Activated naive CD4-positive, alpha-beta T cell treated with anti-CD3 and anti-CD28 coated beads, Interleukin-2, amount 10 ng/mL, durations not matched to agents 7 days and 5 days (primary cell): ENCODE data around the gene SCRT2.
"Not testable (repeated sequence)": the region's sequence is repeated elsewhere in the genome, so short reads cannot be mapped to it uniquely, and the experiment has no call there.

Experiments
- CTCF ChIA-PET: fragments of 350-600 bp; sonication (Branson Sonifier 250); formaldehyde crosslinking; loops from one replicate; lab custom pipeline; 2021; ENCODE audit warnings: antibody characterized with exemption; lab: Charles Lee
- DNase-seq: peaks from one replicate; pipeline ENCODE4 v3.0.0-alpha.2; 2020
- H3K27ac Mint-ChIP-seq: one replicate; pipeline ENCODE4 v1.8.0; 2021; ENCODE audit warnings: mild to moderate bottlenecking, moderate library complexity, mixed read lengths
- H3K27me3 Mint-ChIP-seq: one replicate; pipeline ENCODE4 v1.8.0; 2021; ENCODE audit warnings: mild to moderate bottlenecking, mixed read lengths
- H3K36me3 Mint-ChIP-seq: one replicate; pipeline ENCODE4 v1.8.0; 2021; ENCODE audit warnings: mixed read lengths
- H3K4me1 Mint-ChIP-seq: one replicate; pipeline ENCODE4 v1.8.0; 2021; ENCODE audit warnings: mixed read lengths
- H3K4me3 Mint-ChIP-seq: one replicate; pipeline ENCODE4 v1.8.0; 2021; ENCODE audit warnings: mild to moderate bottlenecking, moderate library complexity, mixed read lengths
- H3K9me3 Mint-ChIP-seq: one replicate; pipeline ENCODE4 v1.8.0; 2021; ENCODE audit warnings: mixed read lengths

Gene SCRT2

GRCh38 chr20:708956-709355 is 33.4 kb upstream of the SCRT2 start:
- no peaks in the 10 kb centered on the region for H3K36me3 Mint-ChIP-seq
- no peak overlapping the region for H3K27ac Mint-ChIP-seq
- H3K4me1 Mint-ChIP-seq = no peaks in the 10 kb centered on the region
- H3K9me3 Mint-ChIP-seq = peaks cover 4% of the 10 kb centered on the region
- peaks cover 35% of the 10 kb centered on the region for H3K27me3 Mint-ChIP-seq
- no peak overlapping the region for H3K4me3 Mint-ChIP-seq
- DNase-seq = no peak
- CTCF ChIA-PET = no interaction called here

GRCh38 chr20:707451-708110 is 32.0 kb upstream of the SCRT2 start:
- no peak for DNase-seq
- Mint-ChIP-seq H3K4me1 (no peaks in the 10 kb centered on the region), H3K4me3 (no peak overlapping the region), H3K36me3 (no peaks in the 10 kb centered on the region), H3K9me3 (peaks cover 4% of the 10 kb centered on the region), H3K27ac (no peak overlapping the region), H3K27me3 (peaks cover 35% of the 10 kb centered on the region)
- CTCF ChIA-PET = interaction anchor here (0.9 kb wide), 1 partner anchor 62 kb away, joined by 3 read pairs; no protein-coding TSS in a partner anchor

GRCh38 chr20:706366-706885 is 30.8 kb upstream of the SCRT2 start:
- Mint-ChIP-seq H3K4me1 (no peaks in the 10 kb centered on the region), H3K27ac (no peak overlapping the region), H3K36me3 (no peaks in the 10 kb centered on the region), H3K4me3 (no peak overlapping the region), H3K9me3 (peaks cover 4% of the 10 kb centered on the region), H3K27me3 (peaks cover 29% of the 10 kb centered on the region)
- DNase-seq = no peak
- CTCF ChIA-PET = no interaction called here

- Mint-ChIP-seq H3K27ac (no peak overlapping the region), H3K4me1 (no peaks in the 10 kb centered on the region), H3K4me3 (no peak overlapping the region), H3K27me3 (peaks cover 17% of the 10 kb centered on the region), H3K9me3 (peaks cover 4% of the 10 kb centered on the region), H3K36me3 (no peaks in the 10 kb centered on the region)
- no peak for DNase-seq
- CTCF ChIA-PET = no interaction called here
Measured at GRCh38 chr20:704726-705125, 29.1 kb upstream of the SCRT2 start.

- no peaks in the 10 kb centered on the region for H3K36me3 Mint-ChIP-seq
- no peak overlapping the region for H3K27ac Mint-ChIP-seq
- no peaks in the 10 kb centered on the region for H3K4me1 Mint-ChIP-seq
- CTCF ChIA-PET = no interaction called here
- no peak overlapping the region for H3K4me3 Mint-ChIP-seq
- no peak for DNase-seq
- no peaks in the 10 kb centered on the region for H3K9me3 Mint-ChIP-seq
- peaks cover 4% of the 10 kb centered on the region for H3K27me3 Mint-ChIP-seq
Measured at GRCh38 chr20:703426-703825, 27.8 kb upstream of the SCRT2 start.

GRCh38 chr20:703006-703405 is 27.4 kb upstream of the SCRT2 start:
- Mint-ChIP-seq H3K27me3 (no peaks in the 10 kb centered on the region), H3K27ac (no peak overlapping the region), H3K36me3 (no peaks in the 10 kb centered on the region), H3K4me3 (no peak overlapping the region), H3K9me3 (no peaks in the 10 kb centered on the region), H3K4me1 (no peaks in the 10 kb centered on the region)
- no peak for DNase-seq
- CTCF ChIA-PET = no interaction called here

- no peak overlapping the region for H3K4me3 Mint-ChIP-seq
Measured at GRCh38 chr20:701401-702129, 26.0 kb upstream of the SCRT2 start.

GRCh38 chr20:699811-700338 is 24.3 kb upstream of the SCRT2 start:
- Mint-ChIP-seq H3K27ac (no peak overlapping the region), H3K27me3 (no peaks in the 10 kb centered on the region), H3K4me3 (no peak overlapping the region), H3K9me3 (no peaks in the 10 kb centered on the region), H3K36me3 (no peaks in the 10 kb centered on the region), H3K4me1 (no peaks in the 10 kb centered on the region)
- CTCF ChIA-PET = no interaction called here
- no peak for DNase-seq

More at GRCh38 chr20:701401-702129, 26.0 kb upstream of the SCRT2 start:
- DNase-seq = no peak
- Mint-ChIP-seq H3K27ac (no peak overlapping the region), H3K9me3 (no peaks in the 10 kb centered on the region), H3K36me3 (no peaks in the 10 kb centered on the region), H3K4me1 (no peaks in the 10 kb centered on the region), H3K27me3 (no peaks in the 10 kb centered on the region)
- CTCF ChIA-PET = no interaction called here

GRCh38 chr20:699342-699741 is 23.7 kb upstream of the SCRT2 start:
- DNase-seq = no peak
- H3K36me3 Mint-ChIP-seq = no peaks in the 10 kb centered on the region
- CTCF ChIA-PET = no interaction called here
- H3K4me1 Mint-ChIP-seq = no peaks in the 10 kb centered on the region
- H3K9me3 Mint-ChIP-seq = no peaks in the 10 kb centered on the region
- no peak overlapping the region for H3K4me3 Mint-ChIP-seq
- no peaks in the 10 kb centered on the region for H3K27me3 Mint-ChIP-seq
- H3K27ac Mint-ChIP-seq = no peak overlapping the region

GRCh38 chr20:698276-698675 is 22.7 kb upstream of the SCRT2 start:
- Mint-ChIP-seq H3K4me1 (no peaks in the 10 kb centered on the region), H3K36me3 (no peaks in the 10 kb centered on the region), H3K9me3 (no peaks in the 10 kb centered on the region), H3K4me3 (no peak overlapping the region), H3K27ac (no peak overlapping the region), H3K27me3 (no peaks in the 10 kb centered on the region)
- DNase-seq = no peak
- CTCF ChIA-PET = no interaction called here

GRCh38 chr20:697826-698225 is 22.2 kb upstream of the SCRT2 start:
- no peaks in the 10 kb centered on the region for H3K36me3 Mint-ChIP-seq
- H3K4me1 Mint-ChIP-seq = no peaks in the 10 kb centered on the region
- DNase-seq = no peak
- H3K4me3 Mint-ChIP-seq = no peak overlapping the region
- no peaks in the 10 kb centered on the region for H3K9me3 Mint-ChIP-seq
- CTCF ChIA-PET = no interaction called here
- no peak overlapping the region for H3K27ac Mint-ChIP-seq
- H3K27me3 Mint-ChIP-seq = no peaks in the 10 kb centered on the region

- Mint-ChIP-seq H3K9me3 (no peaks in the 10 kb centered on the region), H3K4me1 (no peaks in the 10 kb centered on the region), H3K27ac (no peak overlapping the region), H3K36me3 (no peaks in the 10 kb centered on the region), H3K4me3 (no peak overlapping the region), H3K27me3 (no peaks in the 10 kb centered on the region)
- CTCF ChIA-PET = no interaction called here
- no peak for DNase-seq
Measured at GRCh38 chr20:695165-695866, 19.7 kb upstream of the SCRT2 start.

- Mint-ChIP-seq H3K4me1 (no peaks in the 10 kb centered on the region), H3K27me3 (no peaks in the 10 kb centered on the region), H3K4me3 (no peak overlapping the region), H3K9me3 (no peaks in the 10 kb centered on the region), H3K36me3 (no peaks in the 10 kb centered on the region), H3K27ac (no peak overlapping the region)
- CTCF ChIA-PET = no interaction called here
- no peak for DNase-seq
Measured at GRCh38 chr20:694496-694895, 18.9 kb upstream of the SCRT2 start.

GRCh38 chr20:693786-694185 is 18.2 kb upstream of the SCRT2 start:
- H3K36me3 Mint-ChIP-seq, H3K4me1 Mint-ChIP-seq, H3K27ac Mint-ChIP-seq, DNase-seq, H3K4me3 Mint-ChIP-seq, H3K27me3 Mint-ChIP-seq, CTCF ChIA-PET, H3K9me3 Mint-ChIP-seq: not testable (repeated sequence)
